ENCODE data around the gene NME5. TPM values are rescaled to one million over a fixed set of nuclear protein-coding genes. Genes with fewer than 3 reads are reported as not detected.

Gene NME5
- total and polyA plus RNA-seq, 3 experiments from 2014 or later, result not detected

DNA sequence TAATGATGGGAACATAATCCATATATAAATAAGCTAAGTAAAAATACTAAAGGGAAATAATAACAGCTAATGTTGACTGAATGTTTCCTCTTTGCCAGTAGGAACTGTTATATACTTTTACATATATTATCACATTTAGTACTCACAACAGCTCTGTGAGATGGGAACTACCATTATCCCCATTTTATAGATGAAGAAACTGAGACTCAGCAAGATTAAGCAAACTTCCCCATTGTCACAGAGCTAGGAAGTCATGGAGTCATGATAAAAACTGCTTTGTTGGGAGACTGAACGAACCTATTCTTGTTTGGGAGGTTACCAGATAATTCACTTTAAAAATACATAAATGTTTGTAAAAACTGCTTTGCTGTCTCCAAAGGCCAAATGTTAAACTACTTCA is 32.0 kb downstream of the NME5 start:
- POLR2A ChIA-PET, result no interaction called here
- H3K27me3 Mint-ChIP-seq, result peaks cover 11 to 17% of the 10 kb centered on the region in 2 donors
- Histone ChIP-seq H3K27me3 (ENCODE audit: insufficient read depth, low read length, poor library complexity, severe bottlenecking) (no peaks in the 10 kb centered on the region), H3K9me3 (ENCODE audit: low read length) (no peaks in the 10 kb centered on the region), H3K4me3 (ENCODE audit: low read length) (no peak overlapping the region), H3K27ac (ENCODE audit: low read depth, low read length) (no peak overlapping the region), H3K36me3 (ENCODE audit: insufficient read depth, low read length) (no peaks in the 10 kb centered on the region), H3K4me1 (ENCODE audit: insufficient read depth, low read length) (no peaks in the 10 kb centered on the region)
- H3K9me3 Mint-ChIP-seq, result no peaks in the 10 kb centered on the region
- no peaks in the 10 kb centered on the region for H3K4me1 Mint-ChIP-seq
- H3K27ac Mint-ChIP-seq, result no peak overlapping the region
- CTCF ChIA-PET, result no interaction called here
- DNase-seq, result no peak
- no peak overlapping the region for H3K4me3 Mint-ChIP-seq
- no peaks in the 10 kb centered on the region for H3K36me3 Mint-ChIP-seq

- peaks cover 12 to 13% of the 10 kb centered on the region in 2 donors for H3K27me3 Mint-ChIP-seq
- H3K27me3 ChIP-seq (ENCODE audit: insufficient read depth, low read length, poor library complexity, severe bottlenecking), result no peaks in the 10 kb centered on the region
- no peaks in the 10 kb centered on the region for H3K4me1 Mint-ChIP-seq
- ChIA-PET POLR2A (no interaction called here), CTCF (no interaction called here)
- H3K36me3 Mint-ChIP-seq, result no peaks in the 10 kb centered on the region
- no peaks in the 10 kb centered on the region for H3K9me3 Mint-ChIP-seq
- H3K27ac Mint-ChIP-seq, result no peak overlapping the region
- H3K4me3 ChIP-seq (ENCODE audit: low read length), result no peak overlapping the region
- H3K27ac ChIP-seq (ENCODE audit: low read depth, low read length), result no peak overlapping the region
- no peaks in the 10 kb centered on the region for H3K9me3 ChIP-seq (ENCODE audit: low read length)
- no peaks in the 10 kb centered on the region for H3K4me1 ChIP-seq (ENCODE audit: insufficient read depth, low read length)
- no peak overlapping the region for H3K4me3 Mint-ChIP-seq
- DNase-seq, result no peak
- no peaks in the 10 kb centered on the region for H3K36me3 ChIP-seq (ENCODE audit: insufficient read depth, low read length)
These were observed 33.5 kb downstream of the NME5 start for GRCh38 chr5:138105709-138106108.

- ChIA-PET CTCF (no interaction called here), POLR2A (interaction anchor here (0.7 kb wide), 1 partner anchor 14 kb away, joined by 3 read pairs; no protein-coding TSS in a partner anchor)
- peaks cover 14 to 21% of the 10 kb centered on the region in 2 donors for H3K27me3 Mint-ChIP-seq
- H3K4me1 ChIP-seq (ENCODE audit: insufficient read depth, low read length), result no peaks in the 10 kb centered on the region
- H3K9me3 Mint-ChIP-seq, result no peaks in the 10 kb centered on the region
- no peaks in the 10 kb centered on the region for H3K9me3 ChIP-seq (ENCODE audit: low read length)
- DNase-seq, result no peak
- H3K36me3 Mint-ChIP-seq, result no peaks in the 10 kb centered on the region
- no peak overlapping the region for H3K27ac ChIP-seq (ENCODE audit: low read depth, low read length)
- H3K4me3 ChIP-seq (ENCODE audit: low read length), result no peak overlapping the region
- H3K27me3 ChIP-seq (ENCODE audit: insufficient read depth, low read length, poor library complexity, severe bottlenecking), result no peaks in the 10 kb centered on the region
- H3K27ac Mint-ChIP-seq, result no peak overlapping the region
- no peaks in the 10 kb centered on the region for H3K36me3 ChIP-seq (ENCODE audit: insufficient read depth, low read length)
- H3K4me3 Mint-ChIP-seq, result no peak overlapping the region
- H3K4me1 Mint-ChIP-seq, result no peaks in the 10 kb centered on the region
These were observed 36.0 kb downstream of the NME5 start for GRCh38 chr5:138103319-138103637.

GRCh38 chr5:138102454-138103318 is 36.5 kb downstream of the NME5 start:
- Histone ChIP-seq H3K36me3 (ENCODE audit: insufficient read depth, low read length) (no peaks in the 10 kb centered on the region), H3K9me3 (ENCODE audit: low read length) (no peaks in the 10 kb centered on the region), H3K4me1 (ENCODE audit: insufficient read depth, low read length) (no peaks in the 10 kb centered on the region), H3K4me3 (ENCODE audit: low read length) (no peak overlapping the region), H3K27me3 (ENCODE audit: insufficient read depth, low read length, poor library complexity, severe bottlenecking) (no peaks in the 10 kb centered on the region), H3K27ac (ENCODE audit: low read depth, low read length) (no peak overlapping the region)
- ChIA-PET POLR2A (no interaction called here), CTCF (no interaction called here)
- Mint-ChIP-seq H3K36me3 (no peaks in the 10 kb centered on the region), H3K27me3 (peaks cover 14 to 21% of the 10 kb centered on the region in 2 donors), H3K9me3 (no peaks in the 10 kb centered on the region), H3K4me1 (no peaks in the 10 kb centered on the region), H3K27ac (no peak overlapping the region), H3K4me3 (no peak overlapping the region)
- DNase-seq, result no peak

GRCh38 chr5:138096997-138097828 is 42.0 kb downstream of the NME5 start:
- ChIA-PET POLR2A (no interaction called here), CTCF (interaction anchor here (0.6 to 0.8 kb wide), 2 partner anchors 17 to 19 kb away, joined by 3 read pairs; no protein-coding TSS in a partner anchor)
- H3K4me1 Mint-ChIP-seq, result peaks cover 0 to 2% (median 0%) of the 10 kb centered on the region in 3 donors
- H3K9me3 Mint-ChIP-seq, result no peaks in the 10 kb centered on the region
- H3K27me3 ChIP-seq (ENCODE audit: insufficient read depth, low read length, poor library complexity, severe bottlenecking), result no peaks in the 10 kb centered on the region
- no peak for DNase-seq
- H3K36me3 ChIP-seq (ENCODE audit: insufficient read depth, low read length), result no peaks in the 10 kb centered on the region
- H3K4me1 ChIP-seq (ENCODE audit: insufficient read depth, low read length), result peaks cover 27% of the 10 kb centered on the region
- H3K27ac Mint-ChIP-seq, result peak overlapping the region in 1 of 8 donors; percentile 45
- no peak overlapping the region for H3K27ac ChIP-seq (ENCODE audit: low read depth, low read length)
- H3K4me3 Mint-ChIP-seq, result no peak overlapping the region
- peaks cover 20 to 28% of the 10 kb centered on the region in 2 donors for H3K27me3 Mint-ChIP-seq
- H3K9me3 ChIP-seq (ENCODE audit: low read length), result no peaks in the 10 kb centered on the region
- no peak overlapping the region for H3K4me3 ChIP-seq (ENCODE audit: low read length)
- H3K36me3 Mint-ChIP-seq, result no peaks in the 10 kb centered on the region

GRCh38 chr5:138096363-138096762 is 42.9 kb downstream of the NME5 start:
- ChIA-PET CTCF (no interaction called here), POLR2A (no interaction called here)
- H3K27ac ChIP-seq (ENCODE audit: low read depth, low read length), result no peak overlapping the region
- no peaks in the 10 kb centered on the region for H3K36me3 Mint-ChIP-seq
- peaks cover 0 to 2% (median 0%) of the 10 kb centered on the region in 3 donors for H3K4me1 Mint-ChIP-seq
- no peaks in the 10 kb centered on the region for H3K27me3 ChIP-seq (ENCODE audit: insufficient read depth, low read length, poor library complexity, severe bottlenecking)
- no peak for DNase-seq
- no peak overlapping the region for H3K27ac Mint-ChIP-seq
- H3K4me3 Mint-ChIP-seq, result no peak overlapping the region
- no peaks in the 10 kb centered on the region for H3K36me3 ChIP-seq (ENCODE audit: insufficient read depth, low read length)
- H3K9me3 ChIP-seq (ENCODE audit: low read length), result no peaks in the 10 kb centered on the region
- no peaks in the 10 kb centered on the region for H3K9me3 Mint-ChIP-seq
- peaks cover 31% of the 10 kb centered on the region for H3K4me1 ChIP-seq (ENCODE audit: insufficient read depth, low read length)
- peaks cover 20 to 33% of the 10 kb centered on the region in 2 donors for H3K27me3 Mint-ChIP-seq
- no peak overlapping the region for H3K4me3 ChIP-seq (ENCODE audit: low read length)

GRCh38 chr5:138095100-138095907 is 43.9 kb downstream of the NME5 start:
- Mint-ChIP-seq H3K4me1 (peaks cover 0 to 2% (median 0%) of the 10 kb centered on the region in 3 donors), H3K27ac (peak overlapping the region in 1 of 8 donors; percentile 8), H3K9me3 (no peaks in the 10 kb centered on the region), H3K27me3 (peaks cover 23 to 37% of the 10 kb centered on the region in 2 donors), H3K4me3 (no peak overlapping the region), H3K36me3 (no peaks in the 10 kb centered on the region)
- no peak for DNase-seq
- ChIA-PET POLR2A (no interaction called here), CTCF (no interaction called here)
- Histone ChIP-seq H3K27me3 (ENCODE audit: insufficient read depth, low read length, poor library complexity, severe bottlenecking) (no peaks in the 10 kb centered on the region), H3K9me3 (ENCODE audit: low read length) (no peaks in the 10 kb centered on the region), H3K27ac (ENCODE audit: low read depth, low read length) (no peak overlapping the region), H3K4me3 (ENCODE audit: low read length) (no peak overlapping the region), H3K36me3 (ENCODE audit: insufficient read depth, low read length) (no peaks in the 10 kb centered on the region), H3K4me1 (ENCODE audit: insufficient read depth, low read length) (peaks cover 31% of the 10 kb centered on the region)

Measured in CD8-positive, alpha-beta memory T cell (primary cell).